H1 (cell line): ENCODE measurements around the gene CLCNKB. TPM values are rescaled to one million over a fixed set of nuclear protein-coding genes. Genes with fewer than 3 reads are reported as not detected.

Source experiments
- CTCF ChIA-PET: fragments of 300-600 bp; sonication (Branson Sonifier 250); formaldehyde crosslinking; loops from one replicate; lab custom pipeline; 2021; ENCODE audit not compliant: partially characterized antibody; lab: Charles Lee
- POLR2A ChIA-PET: fragments of 300-600 bp; sonication (Branson Sonifier 250); formaldehyde crosslinking; loops from one replicate; lab custom pipeline; 2021; ENCODE audit warnings: inconsistent platforms; ENCODE audit not compliant: partially characterized antibody; lab: Charles Lee
- DNase-seq, 2 experiments: peaks; one replicate each; pipeline versions ENCODE4 v3.0.0 to v3.0.0-alpha.2; 2010 to 2022; ENCODE audit warnings: low spot score in 2 of 2, low read depth in 1 of 2, mixed read lengths in 1 of 2
- FAIRE-seq: peaks from 2 replicates; lab custom pipeline; 2011; peaks lifted over from hg19 to GRCh38; lab: Jason Lieb, UNC
- H2AFZ ChIP-seq: 2 replicates; pipeline ENCODE4 v1.8.1; 2012; ENCODE audit warnings: low read length, inconsistent platforms
- H2AK5ac ChIP-seq: 2 replicates; pipeline ENCODE4 v1.6.1; 2013; ENCODE audit warnings: low read depth, low read length
- H2BK120ac ChIP-seq: replicated peaks from 2 replicates; pipeline ENCODE3; 2013; ENCODE audit warnings: low read depth, low read length, inconsistent platforms
- H2BK12ac ChIP-seq: 2 replicates; pipeline ENCODE4 v1.6.1; 2013; ENCODE audit warnings: low read depth, low read length
- H2BK15ac ChIP-seq: 2 replicates; pipeline ENCODE4 v1.6.1; 2013; ENCODE audit warnings: low read length
- H2BK20ac ChIP-seq: 2 replicates; pipeline ENCODE4 v1.6.1; 2013; ENCODE audit warnings: low read length
- H2BK5ac ChIP-seq: 2 replicates; pipeline ENCODE4 v1.6.1; 2013; ENCODE audit warnings: low read depth, low read length
- H3K14ac ChIP-seq: 2 replicates; pipeline ENCODE4 v1.6.1; 2013; ENCODE audit warnings: inconsistent platforms; ENCODE audit not compliant: insufficient read length
- H3K18ac ChIP-seq: 2 replicates; pipeline ENCODE4 v1.6.1; 2013; ENCODE audit warnings: low read length; ENCODE audit errors: extremely low read depth
- H3K23ac ChIP-seq: 2 replicates; pipeline ENCODE4 v1.6.1; 2013; ENCODE audit warnings: inconsistent platforms; ENCODE audit not compliant: insufficient read length
- H3K23me2 ChIP-seq: 2 replicates; pipeline ENCODE4 v1.6.1; 2013; ENCODE audit warnings: low read depth, low read length
- H3K27ac ChIP-seq: 2 replicates; pipeline ENCODE4 v1.6.1; 2011; ENCODE audit warnings: low read depth, low read length, inconsistent platforms
- H3K27me3 ChIP-seq, 4 experiments: replicated peaks in 1 of 4; 1 replicate in 1 of 4; 2 replicates in 3 of 4; pipeline versions ENCODE4 v1.6.1 to v1.8.1; 2011 to 2013; ENCODE audit warnings: low read length in 3 of 4, mild to moderate bottlenecking in 3 of 4, inconsistent platforms in 2 of 4, mixed read lengths in 2 of 4, moderate library complexity in 1 of 4; ENCODE audit not compliant: control insufficient read depth in 3 of 4, insufficient read depth in 3 of 4; ENCODE audit errors: extremely low read depth in 1 of 4
- H3K36me3 ChIP-seq, 4 experiments: 2 replicates each; pipeline versions ENCODE4 v1.6.1 to v1.8.1; 2011 to 2013; ENCODE audit warnings: mild to moderate bottlenecking in 4 of 4, low read length in 3 of 4, moderate library complexity in 2 of 4, control low read depth in 1 of 4, inconsistent platforms in 1 of 4; ENCODE audit not compliant: insufficient read depth in 4 of 4, control insufficient read depth in 2 of 4
- H3K4ac ChIP-seq: replicated peaks from 2 replicates; pipeline ENCODE3; 2013; ENCODE audit warnings: low read length, low read depth, mixed read lengths, inconsistent platforms; ENCODE audit not compliant: insufficient read length
- H3K4me1 ChIP-seq, 4 experiments: replicated peaks in 1 of 4; 1 replicate in 1 of 4; 2 replicates in 3 of 4; pipeline versions ENCODE4 v1.6.1 to v1.8.1; 2011 to 2013; ENCODE audit warnings: low read length in 3 of 4, inconsistent platforms in 2 of 4, mixed read lengths in 1 of 4; ENCODE audit not compliant: insufficient read depth in 4 of 4, control insufficient read depth in 3 of 4
- H3K4me2 ChIP-seq, 2 experiments: 2 replicates each; pipeline versions ENCODE4 v1.6.1 to v1.8.1; 2011 to 2013; ENCODE audit warnings: low read depth in 2 of 2, low read length in 2 of 2, control low read depth in 1 of 2, inconsistent platforms in 1 of 2, mild to moderate bottlenecking in 1 of 2; ENCODE audit not compliant: insufficient read depth in 1 of 2
- H3K4me3 ChIP-seq, 4 experiments: fragments of 200-600, 300-600 bp in 1 of 4; sonication (generic), shearing (Covaris generic), sonication (Bioruptor Twin) in 1 of 4; 2 replicates each; pipeline versions ENCODE4 v1.5.1 to v1.8.1; 2011 to 2016; ENCODE audit warnings: low read length in 4 of 4, low read depth in 3 of 4, control low read depth in 2 of 4, inconsistent platforms in 2 of 4, mild to moderate bottlenecking in 2 of 4, mixed read lengths in 1 of 4, moderate library complexity in 1 of 4; ENCODE audit not compliant: insufficient read depth in 2 of 4; ENCODE audit errors: extremely low read depth in 1 of 4
- H3K56ac ChIP-seq: replicated peaks from 2 replicates; pipeline ENCODE3; 2013; ENCODE audit warnings: low read depth, mild to moderate bottlenecking, mixed read lengths, low read length, inconsistent platforms; ENCODE audit not compliant: insufficient read length
- H3K79me1 ChIP-seq: 2 replicates; pipeline ENCODE4 v1.6.1; 2013; ENCODE audit warnings: low read depth, low read length, control low read depth
- H3K79me2 ChIP-seq, 2 experiments: 2 replicates each; pipeline versions ENCODE4 v1.6.1 to v1.8.1; 2012 to 2013; ENCODE audit warnings: low read length in 2 of 2, mild to moderate bottlenecking in 2 of 2, inconsistent platforms in 1 of 2; ENCODE audit not compliant: insufficient read depth in 2 of 2, control insufficient read depth in 1 of 2
- H3K9ac ChIP-seq, 4 experiments: replicated peaks in 1 of 4; 1 replicate in 1 of 4; 2 replicates in 3 of 4; pipeline versions ENCODE4 v1.6.1 to v1.8.1; 2011 to 2013; ENCODE audit warnings: low read depth in 3 of 4, low read length in 3 of 4, control low read depth in 2 of 4, mild to moderate bottlenecking in 2 of 4, moderate library complexity in 2 of 4, inconsistent platforms in 1 of 4; ENCODE audit errors: extremely low read depth in 1 of 4
- H3K9me3 ChIP-seq, 2 experiments: 2 replicates each; pipeline versions ENCODE4 v1.6.1 to v1.8.1; 2012 to 2013; ENCODE audit warnings: mild to moderate bottlenecking in 2 of 2, moderate library complexity in 2 of 2, control low read depth in 1 of 2, inconsistent platforms in 1 of 2, low read depth in 1 of 2, low read length in 1 of 2, mixed read lengths in 1 of 2; ENCODE audit not compliant: insufficient read depth in 2 of 2
- H4K20me1 ChIP-seq, 2 experiments: replicated peaks in 1 of 2; 2 replicates each; pipeline versions ENCODE3 to v1.8.1; 2011 to 2013; ENCODE audit warnings: inconsistent platforms in 2 of 2, low read length in 2 of 2, mild to moderate bottlenecking in 1 of 2; ENCODE audit not compliant: insufficient read depth in 2 of 2, control insufficient read depth in 1 of 2
- H4K5ac ChIP-seq: 2 replicates; pipeline ENCODE4 v1.6.1; 2013; ENCODE audit warnings: low read length, low read depth, mixed read lengths, inconsistent platforms; ENCODE audit not compliant: insufficient read length
- H4K8ac ChIP-seq: 2 replicates; pipeline ENCODE4 v1.8.0; 2013; ENCODE audit warnings: mild to moderate bottlenecking, moderate library complexity, low read length, inconsistent platforms; ENCODE audit not compliant: insufficient read depth; ENCODE audit errors: extremely low read depth
- H4K91ac ChIP-seq: replicated peaks from 2 replicates; pipeline ENCODE3; 2013; ENCODE audit warnings: low read length, mixed read lengths, inconsistent platforms; ENCODE audit not compliant: insufficient read length
- BACH1 ChIP-seq: IDR thresholded peaks from 2 replicates; pipeline ENCODE4 v1.6.1; 2012; ENCODE audit warnings: low read length, improper control_type of control experiment
- CBX8 ChIP-seq: fragments of 300-800, 300-1000 bp; sonication (generic); IDR thresholded peaks from 2 replicates; pipeline ENCODE4 v1.7.1; 2016; ENCODE audit warnings: low read depth, low read length, borderline replicate concordance
- EZH2 ChIP-seq: fragments of 200-600 bp; sonication (generic); IDR thresholded peaks from 2 replicates; pipeline ENCODE4 v1.7.1; 2012; ENCODE audit warnings: low read depth, mild to moderate bottlenecking, moderate library complexity, low read length, inconsistent platforms; ENCODE audit not compliant: severe bottlenecking
- GABPA ChIP-seq: IDR thresholded peaks from 2 replicates; pipeline ENCODE4 v1.6.1; 2011; ENCODE audit warnings: mild to moderate bottlenecking, low read length, moderate library complexity, borderline replicate concordance; ENCODE audit not compliant: insufficient read depth
- PHF8 ChIP-seq: fragments of 200-600 bp; sonication (generic); conservative IDR thresholded peaks from 2 replicates; pipeline ENCODE4 v1.7.1; 2012; ENCODE audit warnings: low read depth, mild to moderate bottlenecking, inconsistent platforms, low read length, moderate library complexity
- POLR2A ChIP-seq, 2 experiments: IDR thresholded peaks; 1 replicate in 1 of 2; 2 replicates in 1 of 2; pipeline ENCODE4 v1.6.1; 2011; ENCODE audit warnings: low read depth in 2 of 2, low read length in 2 of 2, mild to moderate bottlenecking in 2 of 2; ENCODE audit errors: control extremely low read depth in 1 of 2
- RAD21 ChIP-seq, 2 experiments: IDR thresholded peaks in 1 of 2; conservative IDR thresholded peaks in 1 of 2; 2 replicates each; pipeline ENCODE4 v1.6.1; 2011; ENCODE audit warnings: low read depth in 2 of 2, low read length in 2 of 2, improper control_type of control experiment in 1 of 2, inconsistent platforms in 1 of 2, mild to moderate bottlenecking in 1 of 2, moderate library complexity in 1 of 2
- SIN3A ChIP-seq, 2 experiments: IDR thresholded peaks in 1 of 2; conservative IDR thresholded peaks in 1 of 2; 2 replicates each; pipeline ENCODE4 v1.6.1; 2011 to 2012; ENCODE audit warnings: low read length in 2 of 2, improper control_type of control experiment in 1 of 2, low read depth in 1 of 2, mild to moderate bottlenecking in 1 of 2
- TCF12 ChIP-seq: IDR thresholded peaks from 2 replicates; pipeline ENCODE4 v1.6.1; 2011; ENCODE audit warnings: low read depth, mild to moderate bottlenecking, low read length
- WGBS, 2 experiments: shearing (Covaris generic) in 1 of 2; methylation state at CpG; one replicate each; pipeline versions ENCODE4 v1.1.6 to v1.1.7; 2013 to 2015; ENCODE audit warnings: low lambda C conversion rate in 2 of 2, mixed read lengths in 2 of 2, inconsistent platforms in 1 of 2, low coverage in 1 of 2, missing lambda C conversion rate in 1 of 2; ENCODE audit not compliant: insufficient replicate concordance in 2 of 2, insufficient coverage in 1 of 2, insufficient read length in 1 of 2; ENCODE audit errors: extremely low coverage in 1 of 2, missing lambda C conversion rate in 1 of 2; 5-methylcytosine and 5-hydroxymethylcytosine counted together
- polyA plus RNA-seq, 7 experiments: library from polyadenylated mRNA; depleted of rRNA in 3 of 7; stranded (reverse) in 5 of 7; unstranded in 2 of 7; fragments of >200 nt in 5 of 7; fragments of 200-250 nt in 2 of 7; gene quantifications; 1 replicate in 5 of 7; 2 replicates in 1 of 7; 4 replicates in 1 of 7; pipeline versions ENCODE4 v1.2.1 to v1.2.3, GENCODE V29; 2011 to 2013; ENCODE audit warnings: missing spikeins in 2 of 7, mixed read lengths in 2 of 7
- total RNA-seq: library from RNA; stranded (reverse); fragmentation: NEBNext Ultra II Directional; extraction: Animal tissue kit (Norgen Biotek cat#: 25700); gene quantifications from 2 replicates; pipeline ENCODE4 v1.2.1, GENCODE V29; 2021
- TF ChIP-seq, protein P1 (sequence below): IDR thresholded peaks from 2 replicates; pipeline ENCODE4 v1.6.1; 2011; ENCODE audit warnings: low read length, improper control_type of control experiment

The CLCNKB gene
- total and polyA plus RNA-seq, 2 of the 8 experiments (the other 6 are each of a cell fraction or from before 2014, with no cell fraction given): 1.2 to 3.5 TPM

DNA sequence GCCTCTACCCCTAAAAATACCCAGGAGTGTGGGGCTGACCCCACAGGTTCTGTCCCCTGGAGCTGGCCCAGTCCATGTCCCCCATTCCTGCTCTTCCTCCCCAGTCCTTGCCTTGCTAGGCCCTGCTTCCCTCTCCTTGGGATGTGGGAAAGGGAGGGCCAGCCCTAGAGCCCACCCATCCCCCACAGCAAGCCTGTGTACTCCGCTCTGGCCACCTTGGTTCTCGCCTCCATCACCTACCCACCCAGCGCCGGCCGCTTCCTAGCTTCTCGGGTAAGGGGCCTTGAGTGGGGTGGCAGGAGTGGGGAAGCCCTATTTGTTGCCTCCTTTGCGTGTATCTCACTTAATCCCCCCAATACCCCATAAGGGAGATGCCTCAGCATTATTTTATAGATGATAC, 6.7 kb downstream of the CLCNKB start:
- TF ChIP-seq, protein P1, sequence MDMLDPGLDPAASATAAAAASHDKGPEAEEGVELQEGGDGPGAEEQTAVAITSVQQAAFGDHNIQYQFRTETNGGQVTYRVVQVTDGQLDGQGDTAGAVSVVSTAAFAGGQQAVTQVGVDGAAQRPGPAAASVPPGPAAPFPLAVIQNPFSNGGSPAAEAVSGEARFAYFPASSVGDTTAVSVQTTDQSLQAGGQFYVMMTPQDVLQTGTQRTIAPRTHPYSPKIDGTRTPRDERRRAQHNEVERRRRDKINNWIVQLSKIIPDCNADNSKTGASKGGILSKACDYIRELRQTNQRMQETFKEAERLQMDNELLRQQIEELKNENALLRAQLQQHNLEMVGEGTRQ: no peak
- TF ChIP-seq PHF8 (no peak), RAD21 (IDR thresholded peaks at IDR 0.05 in 1 of 2, conservative IDR thresholded peaks at IDR 0.05 in 1 of 2; ENCODE audit: low read depth in 2 of 2, low read length in 2 of 2) (no peak), SIN3A (conservative IDR thresholded peaks at IDR 0.05 in 1 of 2, IDR thresholded peaks at IDR 0.05 in 1 of 2; ENCODE audit: low read depth in 1 of 2, low read length in 2 of 2) (no peak), BACH1 (no peak), EZH2 (no peak), GABPA (no peak), POLR2A (IDR thresholded peaks at IDR 0.05; ENCODE audit: control extremely low read depth in 1 of 2, low read depth in 2 of 2, low read length in 2 of 2) (no peak), TCF12 (no peak), CBX8 (no peak)
- DNase-seq (no peak), FAIRE-seq (no peak)
- Histone ChIP-seq H3K9ac (no peak overlapping the region; a peak in 1 of 7 replicates), H3K14ac (no peak overlapping the region), H2BK5ac (no peak overlapping the region), H3K9me3 (no peaks in the 10 kb centered on the region), H3K4ac (no peak overlapping the region), H3K27me3 (peaks cover 0 to 6% (median 0%) of the 10 kb centered on the region in 4 experiments; a peak in 1 of 7 replicates), H3K18ac (no peak overlapping the region; the same call in 1 of the 2 replicates), H3K23me2 (peaks cover 4% of the 10 kb centered on the region), H2BK12ac (peak overlapping the region; percentile 50; the same call in 1 of the 2 replicates), H4K20me1 (no peaks in the 10 kb centered on the region), H3K27ac (no peak overlapping the region), H3K79me1 (no peaks in the 10 kb centered on the region), H2BK20ac (no peak overlapping the region), H3K4me1 (peaks cover 0 to 22% (median 5%) of the 10 kb centered on the region in 4 experiments; a peak in 6 of 7 replicates), H3K36me3 (no peaks in the 10 kb centered on the region), H3K79me2 (no peaks in the 10 kb centered on the region), H3K4me2 (peak overlapping the region; percentile 31 to 36; a peak in 3 of 4 replicates), H3K4me3 (no peak overlapping the region), H4K8ac (peak overlapping the region; percentile 79; the same call in 1 of the 2 replicates), H2AK5ac (0 out of 2 replicates have a peak overlapping the region, but pooled peaks have one; percentile 53), H4K91ac (peak overlapping the region; percentile 65), H2AFZ (no peak overlapping the region), H2BK15ac (peak overlapping the region; percentile 72; the same call in 1 of the 2 replicates), H3K23ac (no peak overlapping the region), H2BK120ac (no peak overlapping the region), H3K56ac (peak overlapping the region; percentile 59), H4K5ac (no peak overlapping the region)
- CTCF ChIA-PET: interaction anchor here (0.6 to 2.1 kb wide), 6 partner anchors 10 to 42 kb away, joined by 3 to 8 read pairs (median 4); no protein-coding TSS in a partner anchor
- POLR2A ChIA-PET: interaction anchor here (1.4 kb wide), 1 partner anchor 9 kb away, joined by 7 read pairs; no protein-coding TSS in a partner anchor
- 93% methylated on average over 5 of the region's 7 CpGs; no CpG with 5 or more reads in 1 of the 2 experiments for WGBS, 2 experiments
